A549 (cell line): ENCODE data around the gene MCM3. TPM values are rescaled to one million over a fixed set of nuclear protein-coding genes. Genes with fewer than 3 reads are reported as not detected.

ENCODE experiments used
- ATAC-seq, 2 experiments: fragments of 200-7000 bp in 1 of 2; fragments of >200 bp in 1 of 2; cut with Nextera tagmentation in 1 of 2; cut with Tn5 transposase in 1 of 2; 3 replicates each; pipeline versions ENCODE4 v1.8.0 to v1.9.1; 2018 to 2020; ENCODE audit warnings: mild to moderate bottlenecking in 1 of 2, moderate library complexity in 1 of 2
- CTCF ChIA-PET: fragments of 300-600 bp; sonication (Branson Sonifier 250); formaldehyde crosslinking; extraction: SDS; loops from one replicate; lab custom pipeline; 2021; ENCODE audit warnings: antibody characterized with exemption, inconsistent platforms; lab: Yijun Ruan, JAX
- POLR2A ChIA-PET: fragments of 350-600 bp; formaldehyde crosslinking; extraction: SDS; loops from one replicate; lab custom pipeline; 2021; ENCODE audit warnings: antibody characterized with exemption, inconsistent platforms; lab: Yijun Ruan, JAX
- DNase-seq, 2 experiments: peaks; one replicate each; pipeline versions ENCODE4 v3.0.0 to v3.0.0-alpha.2; 2011 to 2016; ENCODE audit warnings: low read depth in 1 of 2, low spot score in 1 of 2
- FAIRE-seq: peaks from 2 replicates; lab custom pipeline; 2011; peaks lifted over from hg19 to GRCh38; lab: Jason Lieb, UNC
- H3K27ac ChIP-seq, 2 experiments: fragments of >200 bp; sonication (Bioruptor Twin); formaldehyde crosslinking; 3 replicates each; pipeline ENCODE4 v1.5.1; 2016 to 2017
- H3K4me1 ChIP-seq: fragments of >200 bp; sonication (Bioruptor Twin); formaldehyde crosslinking; 3 replicates; pipeline ENCODE4 v1.6.1; 2016
- H3K4me2 ChIP-seq: fragments of >200 bp; sonication (Bioruptor Twin); formaldehyde crosslinking; 3 replicates; pipeline ENCODE4 v1.6.1; 2016
- H3K4me3 ChIP-seq: fragments of >200 bp; sonication (Bioruptor Twin); formaldehyde crosslinking; 3 replicates; pipeline ENCODE4 v1.5.1; 2016
- H3K9me3 ChIP-seq: fragments of >200 bp; sonication (Bioruptor Twin); formaldehyde crosslinking; 3 replicates; pipeline ENCODE4 v1.6.1; 2016
- CBX2 ChIP-seq: fragments of 200-600 bp; sonication (generic); IDR thresholded peaks from 2 replicates; pipeline ENCODE4 v1.6.1; 2016; ENCODE audit warnings: low read depth, mild to moderate bottlenecking, borderline replicate concordance
- CBX8 ChIP-seq: fragments of 200-600 bp; sonication (generic); IDR thresholded peaks from 2 replicates; pipeline ENCODE4 v1.6.1; 2016
- CHD2 ChIP-seq: fragments of 150-350 bp; IDR thresholded peaks from 2 replicates; pipeline ENCODE4 v1.6.1; 2014; ENCODE audit warnings: low read length; ENCODE audit not compliant: partially characterized antibody
- CTCF ChIP-seq: fragments of >200 bp; sonication (Bioruptor Twin); formaldehyde crosslinking; IDR thresholded peaks from 3 replicates; pipeline ENCODE4 v1.5.1; 2016
- EHF ChIP-seq: fragments of 250-450 bp; sonication (Bioruptor Pico); IDR thresholded peaks from 2 replicates; pipeline ENCODE4 v1.5.0; 2020; ENCODE audit warnings: mild to moderate bottlenecking
- EHMT2 ChIP-seq: fragments of 200-600 bp; sonication (generic); IDR thresholded peaks from 2 replicates; pipeline ENCODE4 v1.6.1; 2016; ENCODE audit warnings: antibody characterized with exemption, low read depth, mild to moderate bottlenecking, moderate library complexity
- ESRRA ChIP-seq: fragments of 150-350 bp; IDR thresholded peaks from 2 replicates; pipeline ENCODE4 v1.6.1; 2014; ENCODE audit warnings: mild to moderate bottlenecking, low read length, borderline replicate concordance
- FOSB ChIP-seq: fragments of 250-450 bp; sonication (Bioruptor Pico); IDR thresholded peaks from 2 replicates; pipeline ENCODE4 v1.5.0; 2020; ENCODE audit warnings: mild to moderate bottlenecking, moderate library complexity
- FOXS1 ChIP-seq: fragments of 250-450 bp; sonication (Bioruptor Pico); IDR thresholded peaks from 2 replicates; pipeline ENCODE4 v1.5.0; 2020; ENCODE audit warnings: mild to moderate bottlenecking, moderate library complexity
- GATA3 ChIP-seq: IDR thresholded peaks from 2 replicates; pipeline ENCODE4 v1.6.1; 2012; ENCODE audit warnings: borderline replicate concordance
- HEYL ChIP-seq: fragments of 250-450 bp; sonication (Bioruptor Pico); IDR thresholded peaks from 2 replicates; pipeline ENCODE4 v1.8.0; 2021; ENCODE audit warnings: mild to moderate bottlenecking, moderate library complexity
- HMGXB4 ChIP-seq: fragments of 250-450 bp; sonication (Bioruptor Pico); IDR thresholded peaks from 2 replicates; pipeline ENCODE4 v1.5.0; 2021; ENCODE audit warnings: mild to moderate bottlenecking, moderate library complexity, borderline replicate concordance
- HOXA7 ChIP-seq: fragments of 250-450 bp; sonication (Bioruptor Pico); IDR thresholded peaks from 2 replicates; pipeline ENCODE4 v1.5.0; 2020; ENCODE audit warnings: mild to moderate bottlenecking, moderate library complexity
- KDM5A ChIP-seq: fragments of 200-600 bp; sonication (generic); IDR thresholded peaks from 2 replicates; pipeline ENCODE4 v1.6.1; 2016; ENCODE audit warnings: antibody characterized with exemption, mild to moderate bottlenecking
- MAFK ChIP-seq: fragments of 450-650 bp; IDR thresholded peaks from 2 replicates; pipeline ENCODE4 v1.6.1; 2014; ENCODE audit not compliant: partially characterized antibody
- MAX ChIP-seq: IDR thresholded peaks from 2 replicates; pipeline ENCODE4 v1.6.1; 2012
- MAZ ChIP-seq: fragments of 150-350 bp; IDR thresholded peaks from 2 replicates; pipeline ENCODE4 v1.6.1; 2014; ENCODE audit warnings: antibody characterized with exemption, low read depth, low read length, borderline replicate concordance
- NFE2L2 ChIP-seq: fragments of 150-350 bp; conservative IDR thresholded peaks from 2 replicates; pipeline ENCODE4 v1.6.1; 2014; ENCODE audit warnings: low read length
- PHF8 ChIP-seq: fragments of 200-600 bp; sonication (generic); IDR thresholded peaks from 2 replicates; pipeline ENCODE4 v1.6.1; 2016; ENCODE audit warnings: low read depth, mild to moderate bottlenecking, antibody characterized with exemption, moderate library complexity, borderline replicate concordance
- POLR2A ChIP-seq: IDR thresholded peaks from 2 replicates; pipeline ENCODE4 v1.6.1; 2012; ENCODE audit warnings: mild to moderate bottlenecking, low read length
- RAD21 ChIP-seq, 2 experiments: fragments of >200 bp in 1 of 2; sonication (Bioruptor Twin) in 1 of 2; formaldehyde crosslinking in 1 of 2; IDR thresholded peaks in 1 of 2; conservative IDR thresholded peaks in 1 of 2; 2 replicates in 1 of 2; 3 replicates in 1 of 2; pipeline ENCODE4 v1.6.1; 2012 to 2018; ENCODE audit warnings: inconsistent platforms in 1 of 2
- REST ChIP-seq: fragments of 200-600 bp; sonication (generic); IDR thresholded peaks from 2 replicates; pipeline ENCODE4 v1.6.1; 2016; ENCODE audit warnings: antibody characterized with exemption, mild to moderate bottlenecking, moderate library complexity
- RFX5 ChIP-seq: fragments of 450-650 bp; IDR thresholded peaks from 2 replicates; pipeline ENCODE4 v1.7.1; 2014; ENCODE audit warnings: antibody characterized with exemption, mild to moderate bottlenecking, moderate library complexity
- RNF2 ChIP-seq: fragments of 200-600 bp; sonication (generic); IDR thresholded peaks from 2 replicates; pipeline ENCODE4 v1.6.1; 2016; ENCODE audit warnings: low read depth, mild to moderate bottlenecking, antibody characterized with exemption, moderate library complexity, borderline replicate concordance
- TP53 ChIP-seq: fragments of 250-450 bp; sonication (Bioruptor Pico); IDR thresholded peaks from 2 replicates; pipeline ENCODE4 v1.5.0; 2021; ENCODE audit warnings: mild to moderate bottlenecking, moderate library complexity
- USF2 ChIP-seq: fragments of 450-650 bp; IDR thresholded peaks from 2 replicates; pipeline ENCODE4 v1.6.1; 2014; ENCODE audit warnings: antibody characterized with exemption
- ZFP36 ChIP-seq: fragments of 450-650 bp; IDR thresholded peaks from 2 replicates; pipeline ENCODE4 v1.6.1; 2014; ENCODE audit warnings: borderline replicate concordance; ENCODE audit not compliant: partially characterized antibody
- ZNF302 ChIP-seq: fragments of 250-450 bp; sonication (Bioruptor Pico); IDR thresholded peaks from 2 replicates; pipeline ENCODE4 v1.9.0; 2021; ENCODE audit warnings: inconsistent platforms, mild to moderate bottlenecking, moderate library complexity
- WGBS: methylation state at CpG from one replicate; pipeline ENCODE4 v1.1.6; 2017; ENCODE audit errors: missing lambda C conversion rate; 5-methylcytosine and 5-hydroxymethylcytosine counted together
- polyA plus RNA-seq, 4 experiments: library from polyadenylated mRNA; depleted of rRNA in 3 of 4; stranded (reverse); fragments of >200 nt; fragmentation: RNase III in 1 of 4; extraction: RNeasy Plus Mini Kit Qiagen cat#74134 plus additional on column Dnase treatment in 1 of 4; gene quantifications; 2 replicates in 3 of 4; 3 replicates in 1 of 4; pipeline ENCODE4 v1.2.3, GENCODE V29; 2011 to 2017

The MCM3 gene
- polyA plus RNA-seq, 2 of the 4 experiments (the other 2 are of a cell fraction) = 101 to 111 TPM

- no peak for TF ChIP-seq RAD21 (conservative IDR thresholded peaks at IDR 0.05 in 1 of 2, IDR thresholded peaks at IDR 0.05 in 1 of 2)
- no peak for TF ChIP-seq REST
- no peak for TF ChIP-seq FOXS1 (CRISPR knock-in tag)
- peak; percentile 90 for TF ChIP-seq MAX
- no peak for TF ChIP-seq CHD2
- no peak for TF ChIP-seq CTCF
- TF ChIP-seq MAFK = no peak
- TF ChIP-seq EHF = no peak
- no peak for TF ChIP-seq GATA3
- TF ChIP-seq ESRRA = no peak
- TF ChIP-seq MAZ = no peak
- no peak for TF ChIP-seq HEYL (CRISPR knock-in tag)
- TF ChIP-seq PHF8 = no peak
- no peak for TF ChIP-seq HMGXB4
- TF ChIP-seq KDM5A = 0 out of 2 replicates have a peak, but pooled peaks have one; percentile 35
- no peak for TF ChIP-seq EHMT2
- TF ChIP-seq CBX2 = no peak
- TF ChIP-seq TP53 (CRISPR knock-in tag) = no peak; the same call in 1 of the 2 replicates
- no peak for TF ChIP-seq RNF2
- peak; percentile 59 for TF ChIP-seq POLR2A
- no peak for TF ChIP-seq ZFP36
Observed at GRCh38 chr6:52284460-52285176, at the start of gene MCM3 (continued).

- Histone ChIP-seq H3K27ac (no peak overlapping the region), H3K4me2 (no peak overlapping the region), H3K9me3 (no peaks in the 10 kb centered on the region), H3K4me3 (no peak overlapping the region), H3K4me1 (peaks cover 8% of the 10 kb centered on the region; the same call in 2 of the 3 replicates)
- ATAC-seq (no peak), DNase-seq (no peak), FAIRE-seq (no peak)
- POLR2A ChIA-PET = no interaction called here
- CTCF ChIA-PET = no interaction called here
- WGBS = 44% methylated on average over 1 of the region's 1 CpG
- TF ChIP-seq CBX8 = no peak
- TF ChIP-seq ZFP36 = no peak
- TF ChIP-seq TP53 (CRISPR knock-in tag) = no peak
- no peak for TF ChIP-seq CTCF
- no peak for TF ChIP-seq NFE2L2
- TF ChIP-seq RFX5 = no peak
- no peak for TF ChIP-seq HOXA7
- TF ChIP-seq ZNF302 (CRISPR knock-in tag) = no peak
- no peak for TF ChIP-seq USF2
- no peak for TF ChIP-seq FOSB (CRISPR knock-in tag)
- no peak for TF ChIP-seq EHF
Observed at GRCh38 chr6:52333840-52334200, 49.3 kb upstream of the MCM3 start.
